ENCODE results near the gene MCM9.
A peak's percentile ranks its signal among the peaks of the same experiment; 100 is the strongest.

MCM9 gene

DNA sequence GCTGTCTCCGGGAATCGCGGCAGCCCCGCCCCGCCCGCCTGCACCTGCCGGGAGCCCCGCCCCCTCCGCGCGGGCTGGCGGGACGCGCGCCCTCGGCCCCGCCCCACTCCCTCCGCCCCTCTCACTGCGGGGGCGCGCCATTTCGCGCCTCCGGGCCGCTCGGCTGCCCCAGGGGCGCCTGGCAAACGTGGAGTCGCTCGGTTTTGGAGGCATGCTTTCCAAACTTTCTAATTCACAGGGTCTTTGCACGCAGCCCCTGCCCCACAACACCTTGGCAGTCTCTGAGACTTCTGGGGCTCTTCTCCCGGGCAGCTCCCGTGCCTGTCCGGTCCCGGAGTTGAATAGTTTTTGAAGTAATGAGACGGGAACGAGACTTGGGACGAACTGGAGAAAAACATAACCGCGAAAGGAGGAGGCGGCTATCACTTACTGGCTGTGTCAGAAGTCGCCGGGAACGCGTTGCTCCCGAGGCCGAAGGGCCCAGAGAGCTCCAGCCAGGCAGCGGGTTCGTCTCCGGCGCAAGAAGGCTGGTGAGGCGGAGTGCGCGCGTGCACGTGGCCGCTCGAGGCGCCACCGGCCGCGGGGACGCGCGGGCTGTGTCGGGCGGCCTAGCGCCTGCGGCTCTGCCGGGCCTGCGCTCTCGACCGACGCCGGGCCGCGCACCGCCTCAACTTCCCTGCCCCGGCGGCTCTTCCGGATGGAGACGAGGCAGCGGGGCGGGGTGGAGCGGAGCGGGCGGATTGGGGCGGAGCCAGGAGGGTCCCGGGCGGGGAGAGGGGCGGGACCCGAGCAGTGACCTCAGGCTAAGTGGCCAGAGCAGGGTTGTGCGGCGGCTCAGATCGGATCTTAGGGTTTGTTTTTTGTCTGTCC is at the start of gene MCM9:
TSS of gene MCM9 (minus strand) at position 699 of the 870 bp plus-strand sequence. CDS start 3,436 bp downstream, outside the sequence.
- peak; percentile 93 for DNase-seq

DNA sequence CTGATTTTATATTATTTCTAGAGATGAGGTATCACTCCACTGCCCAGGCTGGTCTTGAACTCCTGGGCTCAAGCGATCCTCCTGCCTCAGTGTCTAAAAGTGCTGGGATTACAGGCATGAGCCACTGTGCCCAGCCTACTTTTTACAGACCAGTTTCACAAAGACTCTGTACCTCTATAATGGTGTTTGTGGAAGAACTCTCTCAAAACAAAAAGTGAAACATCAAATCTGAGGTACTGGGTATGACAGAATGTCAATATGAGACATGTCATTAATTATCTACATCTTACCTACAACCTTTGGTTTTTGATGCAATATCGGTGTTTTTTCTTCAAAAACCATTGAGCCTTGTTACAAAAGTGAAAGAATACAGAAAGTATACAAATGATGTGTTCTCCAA is 49.4 kb upstream of the MCM9 start:
- no peak for DNase-seq

DNA sequence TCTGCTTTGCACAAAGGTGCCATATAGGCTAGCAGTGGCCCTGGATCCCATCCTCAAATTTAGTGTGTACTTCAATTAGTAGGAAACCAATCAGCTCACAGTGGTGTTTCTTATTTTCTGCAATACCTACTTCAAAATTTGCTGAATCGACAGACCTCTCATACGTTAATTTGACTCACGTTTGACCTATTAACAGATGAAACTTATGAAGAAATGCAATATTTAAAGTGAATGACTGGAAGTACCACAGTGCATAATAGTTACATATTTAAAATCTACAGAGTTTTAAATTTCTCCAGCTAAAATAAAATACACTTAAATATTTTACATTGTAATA is 47.6 kb upstream of the MCM9 start:
- DNase-seq, result no peak

DNA sequence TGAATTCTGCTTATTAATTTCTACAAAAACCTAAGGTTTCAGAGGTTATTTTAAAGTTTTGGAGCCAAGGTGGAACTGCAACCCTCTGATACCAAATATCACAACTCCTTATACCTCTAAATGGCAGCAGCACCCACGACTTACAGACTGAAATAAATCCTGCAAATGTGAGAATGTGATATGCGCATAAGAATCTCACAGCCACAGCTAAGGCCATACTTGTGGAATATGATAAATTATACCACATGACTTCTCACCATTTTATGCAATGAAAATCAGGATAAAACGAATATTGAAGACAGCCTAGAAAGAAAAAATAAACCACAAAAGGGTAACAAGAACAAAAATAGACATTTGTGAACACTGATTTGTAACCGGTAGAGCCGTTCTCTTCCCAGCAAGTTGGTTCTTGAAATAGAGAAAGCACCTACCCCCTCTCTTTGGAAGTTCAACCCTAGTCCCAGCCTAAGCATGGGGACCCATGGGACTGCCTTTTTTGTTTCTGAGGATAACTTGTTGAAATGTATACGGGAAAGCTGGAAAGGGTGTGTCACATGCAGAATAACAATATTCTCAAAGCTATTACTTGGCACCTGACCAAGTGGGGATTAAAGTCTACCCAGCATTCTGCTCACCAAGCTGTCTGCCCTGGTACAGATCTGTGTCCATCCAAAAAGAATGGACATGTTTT is 47.1 kb upstream of the MCM9 start:
- peak; percentile 93 for DNase-seq

DNA sequence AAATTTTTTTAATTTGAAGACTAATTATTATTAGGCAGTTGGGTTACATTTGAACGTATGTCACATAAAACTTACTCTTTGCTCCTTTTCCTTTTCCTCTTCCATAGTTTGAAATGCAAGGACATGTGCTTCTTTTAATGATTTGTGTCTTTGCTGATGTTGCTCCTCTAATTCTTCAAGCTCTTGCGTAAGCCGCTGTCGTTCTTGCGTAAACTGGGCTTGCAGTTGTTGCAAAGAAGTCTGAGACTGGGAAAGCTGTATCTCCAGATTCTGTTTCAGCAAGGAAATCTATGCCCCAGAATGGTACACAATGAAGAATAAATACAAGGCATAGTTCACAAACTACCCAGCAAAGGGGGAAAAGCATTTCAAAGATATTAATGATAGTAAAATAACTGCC is 45.1 kb upstream of the MCM9 start:
- peak; percentile 12 for DNase-seq

DNA sequence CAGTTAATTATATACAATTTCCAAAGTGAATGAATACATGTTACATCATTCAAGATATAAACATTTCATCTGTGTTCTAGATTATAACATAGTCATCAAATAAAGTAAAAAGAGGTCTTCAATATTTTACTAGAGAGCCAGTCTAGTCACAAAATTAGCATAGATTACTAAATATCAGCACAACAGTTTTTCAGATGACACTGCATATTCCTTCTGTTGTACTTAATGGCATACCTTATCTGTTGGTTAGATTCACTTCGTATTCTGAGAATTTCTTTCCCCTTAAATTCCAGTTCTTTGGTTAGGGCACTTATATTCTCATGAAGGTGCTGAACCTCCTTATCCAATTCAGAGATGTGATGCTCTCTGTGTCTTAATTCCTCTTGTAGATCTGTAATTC is 39.8 kb upstream of the MCM9 start:
- DNase-seq, result no peak

DNA sequence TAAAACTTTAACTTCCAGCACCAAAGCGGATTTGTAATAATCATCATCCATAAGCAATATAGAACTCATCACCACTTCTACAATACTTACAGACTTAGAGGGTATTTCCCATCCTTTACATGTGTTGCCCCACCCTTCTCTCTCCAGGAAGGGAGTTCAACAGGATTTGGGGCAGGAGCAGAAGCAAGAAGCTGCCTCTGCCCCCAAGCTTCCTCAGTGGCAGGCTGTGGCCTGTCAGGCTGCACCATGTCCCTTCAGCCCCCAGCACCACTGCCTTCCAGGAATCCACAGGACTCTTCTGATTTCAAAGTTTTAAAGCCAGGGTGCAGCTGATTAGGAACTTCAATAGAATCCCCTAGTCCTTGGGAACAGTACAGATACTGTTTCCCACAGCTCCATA is 36.7 kb upstream of the MCM9 start:
- DNase-seq, result no peak

DNA sequence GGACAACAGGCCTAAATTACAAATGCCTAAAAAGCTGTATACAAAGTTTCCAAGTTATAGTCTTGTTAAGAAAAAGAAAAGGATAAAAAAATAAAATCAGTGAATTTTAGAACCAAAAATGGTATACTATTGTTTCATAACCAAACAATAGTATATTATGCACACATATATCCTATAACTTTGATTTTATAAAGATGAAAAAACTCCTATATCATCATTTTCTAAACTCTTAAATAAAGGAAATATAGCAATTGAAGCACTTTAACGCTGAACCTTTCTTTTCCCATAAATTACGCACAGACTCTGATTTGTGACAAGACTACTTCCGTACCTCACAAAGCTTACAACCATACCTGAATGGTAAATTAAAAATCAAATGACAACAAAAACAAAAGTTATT is 35.9 kb upstream of the MCM9 start:
- no peak for DNase-seq

DNA sequence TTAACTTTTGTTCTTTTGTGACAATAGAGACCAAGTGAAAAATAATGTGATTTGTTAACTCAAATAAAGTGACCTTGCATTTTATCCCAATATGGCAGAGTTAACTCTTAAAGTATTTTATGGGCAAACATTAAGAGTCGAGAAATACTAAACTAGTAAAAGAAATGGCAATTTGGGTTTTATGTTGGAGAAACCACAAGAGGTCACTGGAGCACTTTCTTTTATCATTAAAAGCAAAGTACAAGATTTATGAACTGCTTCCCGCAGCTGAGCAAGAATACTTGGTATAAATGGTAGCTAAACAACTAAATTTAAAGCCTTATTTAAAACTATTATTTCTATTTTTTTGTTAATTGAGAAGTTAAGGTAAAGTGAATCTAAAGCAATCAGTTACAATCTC is 33.5 kb upstream of the MCM9 start:
- DNase-seq, result peak; percentile 55

DNA sequence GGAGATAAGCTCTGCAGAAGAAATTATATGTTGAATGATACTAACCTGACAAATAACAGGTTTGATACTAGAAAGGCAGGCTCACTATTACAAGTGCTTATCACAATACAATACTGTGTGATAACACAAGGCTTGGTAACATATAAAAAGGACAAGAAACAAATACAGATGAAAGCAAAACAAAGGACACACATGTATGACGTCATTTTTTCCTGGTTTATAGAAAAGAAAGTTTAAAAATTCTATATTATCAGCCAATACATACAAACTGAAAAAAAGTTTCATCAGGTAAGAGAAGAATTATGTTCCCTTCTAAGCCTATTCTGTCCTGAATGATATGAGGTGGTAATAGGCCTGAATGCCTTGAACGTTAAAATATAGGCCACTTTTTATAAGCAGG is 32.3 kb upstream of the MCM9 start:
- DNase-seq, result no peak

DNA sequence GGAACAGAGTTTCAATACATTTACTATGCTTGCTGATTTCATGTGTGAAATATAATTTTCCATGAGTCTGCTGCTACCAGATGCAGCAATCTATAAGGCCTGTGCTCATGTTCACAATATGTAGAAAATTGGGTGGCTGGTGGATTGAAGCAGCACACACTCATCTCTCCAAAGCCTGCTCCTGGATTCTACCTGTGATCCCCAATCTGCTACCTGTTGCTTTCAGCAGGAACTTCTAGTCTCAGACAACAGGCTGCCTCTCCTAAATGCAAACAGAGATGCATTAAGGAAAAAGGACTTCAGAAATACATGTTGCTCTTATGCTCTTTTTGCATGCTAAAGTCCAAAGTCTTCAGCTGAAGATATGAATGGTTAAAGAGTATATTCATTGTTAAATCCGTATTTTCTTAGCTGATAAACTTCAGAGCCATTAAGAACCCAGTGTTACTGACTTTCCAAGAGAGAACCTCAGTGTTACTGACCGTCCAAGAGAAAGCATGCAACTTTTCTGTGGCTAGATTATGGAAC is 30.9 kb upstream of the MCM9 start:
- no peak for DNase-seq

DNA sequence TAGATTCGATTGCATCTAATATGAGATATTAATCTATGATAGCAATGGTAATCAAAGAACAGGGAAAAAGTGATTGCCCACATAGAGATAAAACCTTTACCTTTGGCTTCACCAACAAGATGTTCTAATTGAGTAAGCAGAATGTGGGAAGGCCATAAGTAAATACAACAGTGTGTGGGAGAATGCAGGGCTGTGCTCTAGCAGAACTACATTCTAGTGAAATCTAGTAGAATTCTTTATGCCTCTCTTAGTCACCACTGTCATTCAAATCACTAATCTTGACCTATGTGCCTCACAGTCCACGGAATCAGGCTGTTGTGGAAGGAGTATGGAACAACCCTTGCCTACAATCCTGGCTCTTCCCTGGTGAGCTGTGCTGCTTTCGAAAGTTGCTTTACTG is 30.4 kb upstream of the MCM9 start:
- no peak for DNase-seq

DNA sequence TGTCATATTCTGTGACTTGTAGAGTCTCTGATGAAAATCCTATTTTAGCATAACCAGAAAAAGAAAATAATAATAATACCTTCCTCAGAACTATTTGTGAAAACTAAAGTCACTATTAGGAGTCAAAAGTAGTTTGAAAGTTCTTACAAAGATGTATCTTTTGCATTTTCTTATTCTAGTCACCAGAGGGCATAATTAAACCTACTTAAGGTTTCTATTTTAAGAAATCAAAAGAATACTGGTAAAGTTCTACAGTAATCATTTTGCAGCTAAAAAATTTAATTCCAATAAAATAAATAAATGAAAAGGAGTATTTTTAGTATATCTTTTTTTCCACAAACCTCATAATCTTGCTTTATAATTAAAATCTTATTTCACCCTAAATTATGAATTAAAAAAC is 28.0 kb upstream of the MCM9 start:
- no peak for DNase-seq

DNA sequence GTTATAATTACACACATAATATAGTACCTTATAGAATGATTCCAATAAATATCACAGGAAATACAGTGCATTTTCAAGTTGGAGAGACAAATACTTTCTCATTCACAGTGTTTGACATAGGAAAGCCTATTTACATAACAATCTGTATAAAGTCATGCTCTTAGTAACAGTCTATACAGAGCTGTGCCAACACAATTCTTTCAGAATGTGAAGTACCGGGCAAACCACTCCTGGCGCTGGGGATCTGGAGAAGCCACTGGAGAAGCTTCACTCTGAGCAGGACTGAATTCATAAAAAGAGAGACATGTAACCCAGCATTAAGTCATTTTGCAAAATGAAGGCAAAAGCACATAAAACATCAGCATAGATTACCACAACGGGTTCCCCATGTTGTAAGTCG is 24.9 kb upstream of the MCM9 start:
- no peak for DNase-seq

DNA sequence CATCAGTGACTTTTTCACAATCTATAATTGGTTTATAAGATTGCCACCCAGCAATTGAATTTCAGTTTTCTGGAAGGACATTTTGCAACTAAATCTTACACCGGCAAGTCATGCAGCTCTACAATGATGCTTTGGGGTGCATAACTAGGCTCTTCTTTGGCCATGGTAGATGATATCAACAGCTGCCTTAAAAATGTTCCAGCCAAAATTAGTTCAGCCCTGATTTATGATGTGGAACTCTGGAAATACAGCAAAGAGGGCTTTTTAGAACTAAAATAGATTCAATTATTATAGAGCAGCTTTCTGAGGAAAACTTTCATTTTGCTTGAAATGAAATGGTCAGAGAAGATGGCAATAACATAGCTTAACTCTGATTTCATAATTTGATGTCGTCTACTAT is 18.4 kb upstream of the MCM9 start:
- DNase-seq, result no peak

DNA sequence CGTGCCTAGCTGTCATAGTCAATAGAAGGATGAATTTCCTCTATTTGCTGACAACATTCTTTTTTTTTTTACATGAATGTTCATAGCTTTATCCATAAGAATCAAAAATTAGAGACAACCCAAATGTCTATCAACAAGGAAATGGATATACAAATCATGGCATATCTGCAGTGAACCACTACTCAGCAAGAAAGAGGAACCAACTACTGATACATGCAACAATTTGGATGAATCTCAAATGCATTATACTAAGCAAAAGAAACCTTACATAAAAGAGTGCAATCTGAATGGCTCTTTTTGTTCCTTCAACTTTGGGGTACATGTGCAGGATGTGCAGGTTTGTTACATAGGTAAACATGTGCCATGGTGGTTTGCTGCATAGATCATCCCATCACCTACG is 17.7 kb upstream of the MCM9 start:
- DNase-seq, result no peak

DNA sequence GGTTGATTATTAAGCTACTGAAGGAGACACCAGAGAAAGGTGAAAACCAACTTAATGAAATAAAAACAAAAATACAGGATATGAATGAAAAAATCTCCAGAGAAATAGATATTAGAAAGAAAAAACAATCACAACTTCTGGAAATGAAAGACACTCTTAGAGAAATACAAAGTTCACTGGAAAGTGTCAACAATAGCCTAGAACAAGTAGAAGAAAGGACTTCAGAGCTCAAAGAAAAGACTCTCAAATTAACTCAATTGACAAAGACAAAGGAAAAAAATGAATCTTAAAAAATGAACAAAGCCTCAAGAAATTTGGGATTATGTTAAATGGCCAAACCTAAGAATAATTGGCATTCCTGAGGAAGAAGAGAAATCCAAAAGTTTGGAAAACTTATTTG is 10.3 kb upstream of the MCM9 start:
- DNase-seq, result no peak

DNA sequence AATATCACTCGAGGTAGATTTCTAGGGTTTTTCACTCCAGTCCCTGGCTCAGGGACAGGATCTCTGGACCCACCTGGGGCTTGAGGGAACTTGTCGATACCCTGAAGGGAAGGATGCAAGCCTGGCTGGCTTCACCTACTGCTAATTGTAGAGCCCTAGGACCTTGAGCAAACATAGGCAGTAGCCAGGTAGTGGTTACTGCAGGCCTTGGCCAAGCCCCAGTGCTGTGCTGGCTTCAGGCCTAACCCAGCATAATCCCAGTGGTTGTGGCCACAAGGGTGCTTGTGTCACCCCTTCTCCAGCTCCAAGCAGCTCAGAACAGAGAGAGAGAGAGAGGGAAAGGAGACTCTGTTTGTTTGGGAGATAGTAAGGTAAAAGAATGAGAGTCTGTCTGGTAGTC is 5.8 kb upstream of the MCM9 start:
- no peak for DNase-seq

DNA sequence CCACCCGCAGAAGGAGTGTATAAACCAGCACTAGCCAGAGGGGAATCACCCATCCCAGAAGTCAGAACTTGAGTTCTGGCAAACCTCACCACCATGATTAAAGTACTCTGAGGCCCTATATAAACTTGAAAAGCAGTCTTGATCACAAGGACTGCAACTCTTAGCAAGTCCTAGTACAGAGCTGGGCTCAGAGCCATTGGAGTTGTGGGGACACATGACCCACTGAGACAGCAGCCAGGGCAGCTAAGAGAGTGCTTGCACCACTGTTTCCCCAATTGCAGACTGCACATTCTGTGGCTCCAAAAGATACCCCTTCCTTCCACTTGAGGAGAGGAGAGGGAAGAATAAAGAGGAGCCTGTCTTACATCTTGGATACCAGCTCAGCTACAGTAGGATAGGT is 4.7 kb upstream of the MCM9 start:
- no peak for DNase-seq

DNA sequence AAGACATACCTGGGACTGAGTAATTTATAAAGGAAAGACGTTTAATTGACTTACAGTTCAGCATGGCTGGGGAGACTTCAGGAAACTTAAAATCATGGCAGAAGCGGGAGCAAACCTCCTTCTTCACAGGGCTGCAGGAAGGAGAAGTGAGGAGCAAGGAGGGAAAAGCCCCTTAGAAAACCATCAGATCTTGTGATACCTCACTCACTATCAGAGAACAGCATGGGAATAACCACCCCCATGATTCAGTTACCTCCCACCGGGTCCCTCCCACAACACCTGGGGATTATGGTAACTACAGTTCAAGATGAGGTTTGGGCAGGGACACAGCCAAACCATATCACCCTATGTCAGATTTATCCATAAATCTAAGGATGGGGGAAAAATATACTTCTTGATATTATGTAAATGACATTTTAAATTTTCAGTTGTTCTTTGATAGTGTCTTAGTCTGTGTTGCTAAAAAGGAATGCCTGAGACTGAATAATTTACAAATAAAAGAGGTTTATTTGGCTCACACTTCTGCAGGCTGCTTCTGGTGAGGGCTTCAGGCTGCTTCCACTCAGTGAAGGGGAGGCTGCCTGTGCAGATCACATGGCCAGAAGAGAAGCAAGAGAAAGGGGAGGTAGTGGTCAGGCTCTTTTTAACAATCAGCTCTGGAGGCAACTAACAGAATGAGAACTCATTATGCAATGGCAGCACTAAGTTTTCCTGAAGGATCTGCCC is 1.2 kb upstream of the MCM9 start:
- DNase-seq, result no peak

DNA sequence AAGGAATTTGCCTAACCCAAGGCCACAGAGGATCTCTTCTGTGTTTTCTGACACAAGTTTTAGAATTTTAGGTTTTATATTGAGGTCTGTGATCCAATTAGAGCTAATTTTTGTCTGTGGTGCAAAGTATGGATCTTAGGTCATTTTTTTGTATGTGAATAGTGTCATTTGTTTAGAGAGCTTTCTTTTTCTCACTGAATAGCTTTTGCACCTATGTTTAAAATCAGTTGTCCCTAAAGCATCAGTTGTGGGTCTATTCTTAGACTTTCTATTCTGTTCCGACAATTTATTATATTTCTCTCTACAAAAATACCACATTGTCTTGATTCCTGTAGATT is 341 bp upstream of the MCM9 start:
- no peak for DNase-seq

DNA sequence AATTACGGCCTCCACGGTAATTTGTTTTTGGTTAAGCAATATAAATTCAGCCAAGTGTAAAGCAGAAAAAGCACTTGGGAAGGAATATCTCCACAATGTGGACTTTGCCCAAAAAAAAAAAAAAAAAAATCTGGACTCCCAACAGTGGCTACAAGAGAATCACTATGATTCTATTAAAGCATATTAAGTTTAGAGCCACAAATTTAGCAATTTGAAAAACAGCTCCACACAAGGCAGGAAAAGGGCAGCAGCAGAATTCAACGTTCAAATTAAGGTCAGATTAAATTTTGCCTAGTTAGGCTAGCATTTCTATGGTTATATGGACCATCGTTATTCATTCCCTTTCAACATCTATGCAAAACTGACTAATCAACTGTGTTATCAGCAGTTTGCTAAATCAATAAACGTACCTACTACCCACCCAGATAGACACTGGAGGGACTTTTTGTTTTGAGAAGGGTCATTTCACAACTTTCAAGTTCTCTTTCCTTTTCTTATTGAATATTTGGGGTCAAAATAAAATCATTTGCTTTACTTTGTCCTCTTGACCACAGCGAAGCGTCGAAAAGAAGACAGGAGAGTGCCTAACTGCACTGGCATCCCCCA is 1.0 kb downstream of the MCM9 start:
- DNase-seq, result no peak

DNA sequence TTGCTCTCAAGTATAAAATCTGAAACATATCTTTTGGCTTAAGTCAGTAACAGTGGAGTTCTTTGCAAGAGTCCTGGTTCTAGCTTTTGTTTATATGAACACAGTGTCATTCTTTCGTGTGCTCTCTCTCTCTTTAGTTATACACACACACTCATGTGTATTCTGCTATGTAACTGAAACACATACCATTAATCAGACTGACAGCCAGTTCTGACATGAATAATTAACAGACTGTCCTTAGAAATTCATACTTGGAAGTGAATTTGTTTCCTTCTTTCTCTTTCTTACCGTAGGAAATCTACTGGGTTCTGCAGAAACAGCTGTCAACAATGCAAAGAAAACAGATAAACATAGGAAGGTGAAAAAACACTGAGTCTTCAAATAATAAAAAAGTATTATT is 2.5 kb downstream of the MCM9 start:
- no peak for DNase-seq

DNA sequence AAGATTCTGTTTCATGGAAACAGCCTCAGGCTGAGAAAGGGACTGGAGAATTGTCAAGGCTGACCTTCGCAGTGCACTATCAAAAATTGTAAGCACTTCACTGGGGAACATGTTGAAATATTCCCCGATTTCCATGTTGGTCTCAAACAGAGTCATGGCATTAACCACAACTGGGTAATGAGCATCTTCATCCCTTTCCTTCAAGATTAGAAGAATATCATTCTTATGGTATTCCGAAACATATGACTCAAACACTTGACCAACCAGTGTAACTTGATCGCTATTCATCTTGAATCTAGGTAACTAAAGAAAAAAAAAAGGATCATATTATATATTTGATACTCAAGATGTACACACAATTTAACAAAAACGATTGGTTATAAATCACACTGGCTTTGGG is 3.5 kb downstream of the MCM9 start:
- DNase-seq, result no peak
